ENCODE measurements around the gene GTF3C2.

The GTF3C2 gene

GRCh38 chr2:27356382-27357181 is at the start of gene GTF3C2:
Gene GTF3C2 (minus strand): TSS chr2:27356764. CDS start chr2:27343554, 13,210 bp downstream.
- DNase-seq = peak; percentile 90

- DNase-seq = no peak
Observed at GRCh38 chr2:27400348-27401135, 44.0 kb upstream of the GTF3C2 start.

- DNase-seq = no peak
Observed at GRCh38 chr2:27398962-27399361, 42.4 kb upstream of the GTF3C2 start.

- no peak for DNase-seq
Observed at GRCh38 chr2:27393225-27393624, 36.7 kb upstream of the GTF3C2 start.

GRCh38 chr2:27390822-27391679 is 34.5 kb upstream of the GTF3C2 start:
- no peak for DNase-seq

- no peak for DNase-seq
Observed at GRCh38 chr2:27381577-27382181, 25.1 kb upstream of the GTF3C2 start.

GRCh38 chr2:27380626-27381545 is 24.3 kb upstream of the GTF3C2 start, which contains the start of gene ZNF513:
Gene ZNF513 (minus strand): TSS chr2:27380734. CDS start chr2:27380526, 208 bp downstream.
- peak; percentile 87 for DNase-seq

- peak; percentile 43 for DNase-seq
Observed at GRCh38 chr2:27379836-27380625, 23.5 kb upstream of the GTF3C2 start.

GRCh38 chr2:27379383-27379835 is 22.8 kb upstream of the GTF3C2 start:
- no peak for DNase-seq

GRCh38 chr2:27378809-27379290 is 22.3 kb upstream of the GTF3C2 start:
- no peak for DNase-seq

- no peak for DNase-seq
Observed at GRCh38 chr2:27378096-27378808, 21.7 kb upstream of the GTF3C2 start.

- DNase-seq = no peak
Observed at GRCh38 chr2:27377618-27378095, 21.1 kb upstream of the GTF3C2 start.

GRCh38 chr2:27376866-27377617 is 20.5 kb upstream of the GTF3C2 start:
- DNase-seq = no peak

- DNase-seq = no peak
Observed at GRCh38 chr2:27376151-27376865, 19.7 kb upstream of the GTF3C2 start.

GRCh38 chr2:27375513-27376099 is 19.0 kb upstream of the GTF3C2 start:
- no peak for DNase-seq

- DNase-seq = no peak
Observed at GRCh38 chr2:27373567-27373966, 17.0 kb upstream of the GTF3C2 start.

- no peak for DNase-seq
Observed at GRCh38 chr2:27372937-27373336, 16.4 kb upstream of the GTF3C2 start.

All from activated gamma-delta T cell treated with Interleukin-2 at 50 U/mL for 16 hours (primary cell).